ENCODE results near the gene KAZN. TPM values are rescaled to one million over a fixed set of nuclear protein-coding genes. Genes with fewer than 3 reads are reported as not detected.

Gene KAZN
- polyA plus RNA-seq, 1 of the 3 experiments (the other 2 are of a cell fraction), result 6.8 TPM

GRCh38 chr1:14715266-14715665 lies 116.8 kb downstream of the KAZN start:
- Histone ChIP-seq H3K9me3 (no peaks in the 10 kb centered on the region), H3K36me3 (replicated peaks in 1 of 2; ENCODE audit: control insufficient read depth in 1 of 2, insufficient read depth in 2 of 2, low read length in 1 of 2) (no peaks in the 10 kb centered on the region), H3K4me2 (no peak overlapping the region), H3K9me2 (no peaks in the 10 kb centered on the region), H3K4me3 (ENCODE audit: low read depth in 2 of 2, low read length in 1 of 2) (no peak overlapping the region), H3K27ac (ENCODE audit: low read depth in 2 of 2, low read length in 1 of 2) (no peak overlapping the region), H4K20me1 (ENCODE audit: insufficient read depth) (no peaks in the 10 kb centered on the region), H3F3A (replicated peaks; ENCODE audit: insufficient read depth) (no peaks in the 10 kb centered on the region), H3K79me2 (ENCODE audit: insufficient read depth) (no peaks in the 10 kb centered on the region), H2AFZ (ENCODE audit: low read depth) (no peak overlapping the region), H3K9ac (no peak overlapping the region), H3K4me1 (ENCODE audit: control insufficient read depth in 1 of 2, insufficient read depth in 2 of 2, low read depth in 1 of 2, low read length in 1 of 2) (no peaks in the 10 kb centered on the region), H3K27me3 (ENCODE audit: insufficient read depth) (no peaks in the 10 kb centered on the region)
- ChIA-PET CTCF (interaction anchor here (3.6 kb wide), 1 partner anchor 17 kb away, joined by 15 read pairs; no protein-coding TSS in a partner anchor), POLR2A (no interaction called here)
- TF ChIP-seq RFX5 (IDR thresholded peaks at IDR 0.05; ENCODE audit: low read length) (no peak), CTCF (IDR thresholded peaks at IDR 0.05) (no peak), FOSL2 (IDR thresholded peaks at IDR 0.05; ENCODE audit: borderline replicate concordance, low read depth) (no peak), MXI1 (IDR thresholded peaks at IDR 0.05; ENCODE audit: low read depth, low read length) (no peak), TAF1 (IDR thresholded peaks at IDR 0.05; ENCODE audit: borderline replicate concordance, low read depth, low read length) (no peak), RAD21 (IDR thresholded peaks at IDR 0.05; ENCODE audit: low read length) (no peak), ZBTB33 (IDR thresholded peaks at IDR 0.05; ENCODE audit: borderline replicate concordance, low read depth) (no peak), NRF1 (IDR thresholded peaks at IDR 0.05; ENCODE audit: low read depth, low read length) (no peak), FOXJ3 (CRISPR knock-in tag; IDR thresholded peaks at IDR 0.05) (no peak), IRF3 (IDR thresholded peaks at IDR 0.05; ENCODE audit: low read depth, low read length) (no peak), RXRA (IDR thresholded peaks at IDR 0.05; ENCODE audit: borderline replicate concordance, low read depth) (no peak)
- DNase-seq, result no peak
- WGBS (ENCODE audit: low lambda C conversion rate), result 42% methylated on average over 9 of the region's 10 CpGs

- Histone ChIP-seq H3K4me1 (ENCODE audit: control insufficient read depth in 1 of 2, insufficient read depth in 2 of 2, low read depth in 1 of 2, low read length in 1 of 2) (no peaks in the 10 kb centered on the region), H3K27me3 (ENCODE audit: insufficient read depth) (no peaks in the 10 kb centered on the region), H2AFZ (ENCODE audit: low read depth) (no peak overlapping the region), H3K9ac (no peak overlapping the region), H3K9me2 (no peaks in the 10 kb centered on the region), H3K4me2 (no peak overlapping the region), H4K20me1 (ENCODE audit: insufficient read depth) (no peaks in the 10 kb centered on the region), H3K36me3 (replicated peaks in 1 of 2; ENCODE audit: control insufficient read depth in 1 of 2, insufficient read depth in 2 of 2, low read length in 1 of 2) (no peaks in the 10 kb centered on the region), H3F3A (replicated peaks; ENCODE audit: insufficient read depth) (no peaks in the 10 kb centered on the region), H3K4me3 (ENCODE audit: low read depth in 2 of 2, low read length in 1 of 2) (no peak overlapping the region), H3K27ac (ENCODE audit: low read depth in 2 of 2, low read length in 1 of 2) (no peak overlapping the region), H3K9me3 (no peaks in the 10 kb centered on the region), H3K79me2 (ENCODE audit: insufficient read depth) (no peaks in the 10 kb centered on the region)
- POLR2A ChIA-PET, result no interaction called here
- DNase-seq, result no peak
- CTCF ChIA-PET, result interaction anchor here (3.6 kb wide), 1 partner anchor 17 kb away, joined by 15 read pairs; no protein-coding TSS in a partner anchor
- 49% methylated on average over 7 of the region's 7 CpGs for WGBS (ENCODE audit: low lambda C conversion rate)
- TF ChIP-seq MEF2A (IDR thresholded peaks at IDR 0.05; ENCODE audit: borderline replicate concordance, low read depth), result no peak
- TF ChIP-seq CHD2 (IDR thresholded peaks at IDR 0.05; ENCODE audit: low read length, partially characterized antibody), result no peak
- TF ChIP-seq JUND (IDR thresholded peaks at IDR 0.05), result no peak
- TF ChIP-seq GABPA (IDR thresholded peaks at IDR 0.05; ENCODE audit: low read depth), result no peak
- TF ChIP-seq RAD21 (IDR thresholded peaks at IDR 0.05; ENCODE audit: low read length), result no peak
These were observed 117.3 kb downstream of the KAZN start for GRCh38 chr1:14715802-14716201.
